Stomach (tissue), 9 donors: ENCODE data around the gene DRAP1. TPM values are rescaled to one million over a fixed set of nuclear protein-coding genes. Genes with fewer than 3 reads are reported as not detected.
A peak's percentile ranks its signal among the peaks of the same experiment; 100 is the strongest.

ENCODE experiments used
- DNase-seq, 2 donors: peaks; one replicate each; pipeline versions ENCODE4 v3.0.0 to v3.0.0-alpha.2; 2013 to 2019
- H3K27ac ChIP-seq, 5 donors: fragments of 200-600 bp in 4 of 5; sonication (generic) in 4 of 5; one replicate each; pipeline ENCODE4 v1.5.1; 2013 to 2019; ENCODE audit warnings: mild to moderate bottlenecking in 1 of 5, moderate library complexity in 1 of 5
- H3K27me3 ChIP-seq, 3 donors: fragments of 200-600 bp; sonication (generic); one replicate each; pipeline ENCODE4 v1.5.1; 2017 to 2019; ENCODE audit warnings: mixed run types in 1 of 3
- H3K36me3 ChIP-seq, 4 donors: fragments of 200-600 bp; sonication (generic); 1 replicate in 3 of 4; 2 replicates in 1 of 4; pipeline ENCODE4 v1.5.1; 2016 to 2019
- H3K4me1 ChIP-seq, 4 donors: fragments of 200-600 bp; sonication (generic); one replicate each; pipeline ENCODE4 v1.5.1; 2016 to 2019
- H3K4me3 ChIP-seq, 4 donors: fragments of 200-600 bp; sonication (generic) in 3 of 4; one replicate each; pipeline ENCODE4 v1.5.1; 2016 to 2019; ENCODE audit warnings: mild to moderate bottlenecking in 1 of 4
- H3K9me3 ChIP-seq, 4 donors: fragments of 200-600 bp; sonication (generic); one replicate each; pipeline ENCODE4 v1.5.1; 2016 to 2019
- CTCF ChIP-seq, 7 experiments: fragments of 450-650 bp in 4 of 7; fragments of 200-600 bp in 3 of 7; sonication (generic) in 3 of 7; IDR thresholded peaks; one replicate each; pipeline ENCODE4 v1.5.1; 2016 to 2019; ENCODE audit warnings: antibody characterized with exemption in 7 of 7, control low read depth in 2 of 7, mild to moderate bottlenecking in 1 of 7
- EP300 ChIP-seq: sonication (generic); formaldehyde crosslinking; IDR thresholded peaks from one replicate; pipeline ENCODE4 v1.6.1; 2017; ENCODE audit warnings: antibody characterized with exemption
- POLR2A ChIP-seq, 4 donors: fragments of 450-650 bp; IDR thresholded peaks; one replicate each; pipeline ENCODE4 v1.6.1; 2016; ENCODE audit warnings: antibody characterized with exemption in 4 of 4, control low read depth in 2 of 4, mild to moderate bottlenecking in 1 of 4, moderate library complexity in 1 of 4
- POLR2AphosphoS5 ChIP-seq, 3 donors: sonication (generic); formaldehyde crosslinking; IDR thresholded peaks; one replicate each; pipeline ENCODE4 v1.6.1; 2016; ENCODE audit warnings: antibody characterized with exemption in 3 of 3
- WGBS, 5 donors: extraction: QIAGEN DNeasy Blood & Tissue Kit in 3 of 5; methylation state at CpG; one replicate each; pipeline versions ENCODE4 v1.1.5 to v1.1.7; 2013 to 2018; 5-methylcytosine and 5-hydroxymethylcytosine counted together
- intact Hi-C: fragments of 100-400 bp; cut with DNase I; formaldehyde crosslinking; loops from one replicate; pipeline ENCODE4 v1.15.1; 2023; ENCODE audit warnings: low total_unique reads
- polyA plus RNA-seq, 3 donors: library from polyadenylated mRNA; stranded (reverse); fragments of 200-250 nt; gene quantifications; one replicate each; pipeline ENCODE4 v1.2.3, GENCODE V29; 2013
- total RNA-seq, 5 donors: library from RNA; depleted of rRNA; stranded (reverse); fragments of >200 nt; gene quantifications; one replicate each; pipeline versions ENCODE4 v1.1.0 to v1.2.3, GENCODE V29; 2014 to 2016
- donor health status: healthy with polysubstance abuse.
- donor health status: Bipolar disorder and iron deficiency.
- donor health status: healthy.

DRAP1 gene
- total and polyA plus RNA-seq, 8 donors = 13.3 to 133 (median 64.0) TPM

- H3K27ac ChIP-seq = no peak overlapping the region
- TF ChIP-seq EP300 = no peak
- no peak for TF ChIP-seq POLR2AphosphoS5 (IDR thresholded peaks at IDR 0.05)
- TF ChIP-seq CTCF (IDR thresholded peaks at IDR 0.05) = no peak
- TF ChIP-seq POLR2A (IDR thresholded peaks at IDR 0.05) = no peak
- H3K4me1 ChIP-seq = no peaks in the 10 kb centered on the region
- no peak overlapping the region for H3K4me3 ChIP-seq
- no peaks in the 10 kb centered on the region for H3K36me3 ChIP-seq
- peaks cover 0 to 35% (median 9%) of the 10 kb centered on the region in 3 donors for H3K27me3 ChIP-seq
- intact Hi-C loops = no loop called here
- H3K9me3 ChIP-seq = no peaks in the 10 kb centered on the region
- DNase-seq = no peak
- 66 to 75% (median 68%) methylated on average over 8 of the region's 8 CpGs for WGBS, 5 donors
Observed at GRCh38 chr11:65954771-65955170, 35.5 kb downstream of the DRAP1 start.

GRCh38 chr11:65958291-65958690 lies 39.1 kb downstream of the DRAP1 start:
- DNase-seq = no peak
- peaks cover 0 to 32% (median 9%) of the 10 kb centered on the region in 3 donors for H3K27me3 ChIP-seq
- H3K27ac ChIP-seq = no peak overlapping the region
- H3K4me3 ChIP-seq = no peak overlapping the region
- H3K36me3 ChIP-seq = no peaks in the 10 kb centered on the region
- peaks cover 14 to 21% (median 20%) of the 10 kb centered on the region in 4 donors for H3K4me1 ChIP-seq
- intact Hi-C loops = no loop called here
- 48 to 76% (median 67%) methylated on average over 4 of the region's 4 CpGs for WGBS, 5 donors
- no peaks in the 10 kb centered on the region for H3K9me3 ChIP-seq
- TF ChIP-seq POLR2AphosphoS5 (IDR thresholded peaks at IDR 0.05) = no peak
- no peak for TF ChIP-seq POLR2A (IDR thresholded peaks at IDR 0.05)
- TF ChIP-seq EP300 = no peak
- no peak for TF ChIP-seq CTCF (IDR thresholded peaks at IDR 0.05)

- Histone ChIP-seq H3K27me3 (peaks cover 0 to 27% (median 9%) of the 10 kb centered on the region in 3 donors), H3K36me3 (peaks cover 0 to 5% (median 4%) of the 10 kb centered on the region in 4 donors), H3K4me1 (peaks cover 17 to 27% (median 26%) of the 10 kb centered on the region in 4 donors), H3K9me3 (no peaks in the 10 kb centered on the region), H3K27ac (no peak overlapping the region), H3K4me3 (no peak overlapping the region)
- intact Hi-C loops = no loop called here
- 64 to 78% (median 76%) methylated on average over 15 to 17 of the region's 17 CpGs for WGBS, 5 donors
- TF ChIP-seq POLR2A (IDR thresholded peaks at IDR 0.05) = no peak
- TF ChIP-seq EP300 = no peak
- no peak for TF ChIP-seq POLR2AphosphoS5 (IDR thresholded peaks at IDR 0.05)
- TF ChIP-seq CTCF (IDR thresholded peaks at IDR 0.05) = no peak
- no peak for DNase-seq
Observed at GRCh38 chr11:65958774-65959420, 39.7 kb downstream of the DRAP1 start.

GRCh38 chr11:65960824-65961266 lies 41.6 kb downstream of the DRAP1 start:
- intact Hi-C loops = loop anchor here (5.0 kb wide), 1 partner anchor 79 kb away; no protein-coding TSS in a partner anchor
- H3K4me1 ChIP-seq = peaks cover 17 to 38% (median 32%) of the 10 kb centered on the region in 4 donors
- peak overlapping the region; percentile 76 to 94 (median 91) for H3K27ac ChIP-seq
- DNase-seq = no peak
- 44 to 55% (median 49%) methylated on average over 15 to 16 of the region's 16 CpGs for WGBS, 5 donors
- H3K9me3 ChIP-seq = no peaks in the 10 kb centered on the region
- peaks cover 16 to 24% (median 24%) of the 10 kb centered on the region in 4 donors for H3K36me3 ChIP-seq
- TF ChIP-seq POLR2AphosphoS5 (IDR thresholded peaks at IDR 0.05) = no peak
- TF ChIP-seq POLR2A (IDR thresholded peaks at IDR 0.05) = no peak
- no peak for TF ChIP-seq EP300
- TF ChIP-seq CTCF (IDR thresholded peaks at IDR 0.05) = no peak
- peaks cover 0 to 12% (median 0%) of the 10 kb centered on the region in 3 donors for H3K27me3 ChIP-seq
- peak overlapping the region; percentile 97 to 100 (median 98) for H3K4me3 ChIP-seq
